T-cell (primary cell): ENCODE data around the gene CWH43. TPM values are rescaled to one million over a fixed set of nuclear protein-coding genes. Genes with fewer than 3 reads are reported as not detected.

ENCODE experiments used
- ATAC-seq, 4 experiments: fragments of 200-7000 bp in 3 of 4; fragments of 150-1000 bp in 1 of 4; cut with Tn5 transposase; replicated peaks in 1 of 4; 1 replicate in 3 of 4; 2 replicates in 1 of 4; pipeline ENCODE4 v1.10.0; 2021; ENCODE audit warnings: moderate library complexity in 3 of 4, mild to moderate bottlenecking in 2 of 4, moderate number of reproducible peaks in 1 of 4
- CTCF ChIA-PET, 2 donors: fragments of 300-600 bp; sonication (Branson Sonifier 250); formaldehyde crosslinking; loops; one replicate each; lab custom pipeline; 2022; ENCODE audit warnings: antibody characterized with exemption in 2 of 2; lab: Charles Lee
- POLR2A ChIA-PET, 2 donors: fragments of 300-600 bp; sonication (Branson Sonifier 250); formaldehyde crosslinking; loops; one replicate each; lab custom pipeline; 2022; ENCODE audit warnings: antibody characterized with exemption in 2 of 2; lab: Charles Lee
- DNase-seq, 35 experiments: peaks; one replicate each; pipeline versions ENCODE4 v3.0.0 to v3.0.0-alpha.2; 2013 to 2023
- H3K27ac ChIP-seq: one replicate; pipeline ENCODE4 v1.5.1; 2013; ENCODE audit warnings: low read length
- H3K27me3 ChIP-seq, 2 experiments: replicated peaks in 1 of 2; 1 replicate in 1 of 2; 2 replicates in 1 of 2; pipeline versions ENCODE4 v1.6.1 to v1.7.0; 2013; ENCODE audit warnings: low read length in 1 of 2, mixed read lengths in 1 of 2; ENCODE audit not compliant: control insufficient read depth in 2 of 2, insufficient read depth in 2 of 2; ENCODE audit errors: extremely low read depth in 1 of 2
- H3K36me3 ChIP-seq, 2 donors: 1 replicate in 1 of 2; 2 replicates in 1 of 2; pipeline versions ENCODE4 v1.6.1 to v1.7.0; 2013; ENCODE audit warnings: low read length in 1 of 2; ENCODE audit not compliant: control insufficient read depth in 2 of 2, insufficient read depth in 1 of 2; ENCODE audit errors: extremely low read depth in 1 of 2
- H3K4me1 ChIP-seq, 2 experiments: 1 replicate in 1 of 2; 2 replicates in 1 of 2; pipeline versions ENCODE4 v1.6.1 to v1.7.0; 2013; ENCODE audit warnings: low read length in 2 of 2, mixed read lengths in 1 of 2; ENCODE audit not compliant: insufficient read depth in 2 of 2, control insufficient read depth in 1 of 2; ENCODE audit errors: extremely low read depth in 1 of 2
- H3K4me3 ChIP-seq, 2 donors: 1 replicate in 1 of 2; 2 replicates in 1 of 2; pipeline versions ENCODE4 v1.5.1 to v1.7.0; 2013; ENCODE audit warnings: mild to moderate bottlenecking in 2 of 2, low read length in 1 of 2, moderate library complexity in 1 of 2; ENCODE audit not compliant: control insufficient read depth in 1 of 2; ENCODE audit errors: extremely low read depth in 1 of 2
- H3K9me3 ChIP-seq: 2 replicates; pipeline ENCODE4 v1.7.0; 2013
- H3K27ac Mint-ChIP-seq, 2 donors: one replicate each; pipeline ENCODE4 v1.8.0; 2020 to 2021; ENCODE audit warnings: mild to moderate bottlenecking in 2 of 2, mixed read lengths in 2 of 2
- H3K27me3 Mint-ChIP-seq, 2 donors: one replicate each; pipeline ENCODE4 v1.8.0; 2021 to 2022; ENCODE audit warnings: mixed read lengths in 2 of 2
- H3K36me3 Mint-ChIP-seq: one replicate; pipeline ENCODE4 v1.8.0; 2021; ENCODE audit warnings: mixed read lengths
- H3K4me1 Mint-ChIP-seq, 3 donors: one replicate each; pipeline ENCODE4 v1.8.0; 2020 to 2022; ENCODE audit warnings: mixed read lengths in 3 of 3, mild to moderate bottlenecking in 1 of 3
- H3K4me3 Mint-ChIP-seq, 3 donors: one replicate each; pipeline ENCODE4 v1.8.0; 2020 to 2022; ENCODE audit warnings: mild to moderate bottlenecking in 3 of 3, mixed read lengths in 3 of 3, moderate library complexity in 3 of 3
- H3K9me3 Mint-ChIP-seq, 3 donors: one replicate each; pipeline ENCODE4 v1.8.0; 2020 to 2022; ENCODE audit warnings: mixed read lengths in 3 of 3
- WGBS: methylation state at CpG from one replicate; pipeline ENCODE4 v1.1.5; 2013; ENCODE audit warnings: missing lambda C conversion rate; ENCODE audit not compliant: insufficient coverage; 5-methylcytosine and 5-hydroxymethylcytosine counted together
- total RNA-seq, 35 experiments: library from RNA in 6 of 35; stranded (reverse) in 6 of 35; fragments of 120-200 nt in 1 of 35; gene quantifications; one replicate each; pipeline versions ENCODE4 v1.2.1 to v1.2.4 and lab custom pipeline; 2013 to 2026

The CWH43 gene
- total RNA-seq (not detected), total RNA-seq (lab: John Stamatoyannopoulos, UW) (0 to 0.06 (median 0) reads per million in 29 experiments)
- not detected for total RNA-seq (2013)

DNA sequence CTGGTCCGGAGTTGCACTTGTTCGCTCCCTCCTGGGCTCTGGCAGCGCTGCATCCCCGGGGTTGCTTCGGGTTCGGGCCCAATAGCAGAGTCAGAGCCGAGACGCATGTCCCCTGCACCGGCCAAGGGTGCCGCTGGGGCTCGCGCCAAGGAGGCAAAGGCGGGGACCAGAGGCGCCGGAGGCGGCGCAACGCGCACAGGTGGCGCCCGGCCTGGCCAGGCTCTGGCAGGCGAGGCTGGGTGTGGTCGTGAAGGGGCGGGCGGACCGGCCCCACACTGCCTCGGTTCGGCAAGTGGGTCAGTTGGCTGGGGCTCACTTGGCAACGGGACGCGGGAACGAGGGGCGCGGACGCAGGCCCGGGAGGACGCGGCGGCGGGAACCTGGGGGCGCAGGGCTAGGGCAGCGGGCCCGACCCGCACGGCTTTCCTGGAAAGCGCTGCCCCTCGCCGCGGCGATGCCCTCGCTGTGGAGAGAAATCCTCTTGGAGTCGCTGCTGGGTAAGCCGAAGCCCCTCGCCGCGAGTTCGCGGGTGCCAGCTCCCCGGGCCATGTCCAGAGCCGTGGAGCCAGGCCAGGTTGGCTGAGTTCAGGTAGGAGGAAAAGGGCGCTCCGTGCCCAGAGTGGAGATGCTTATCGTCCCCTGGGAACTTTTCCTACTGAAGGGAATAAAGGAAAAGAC, at the start of gene CWH43:
CWH43 (plus strand) TSS at position 300 of the 678 bp plus-strand sequence; CDS start at position 455, 155 bp downstream.
- Histone ChIP-seq H3K4me3 (no peak within 1 kb of the TSS), H3K36me3 (no peaks in the 10 kb centered on the region), H3K27ac (no peak within 1 kb of the TSS), H3K4me1 (no peaks in the 10 kb centered on the region), H3K27me3 (peaks cover 0 to 17% of the 10 kb centered on the region in 2 experiments), H3K9me3 (no peaks in the 10 kb centered on the region)
- Mint-ChIP-seq H3K9me3 (peaks cover 0 to 6% (median 0%) of the 10 kb centered on the region in 3 donors), H3K27me3 (peaks cover 42 to 74% of the 10 kb centered on the region in 2 donors), H3K4me3 (no peak within 1 kb of the TSS), H3K27ac (no peak within 1 kb of the TSS), H3K36me3 (no peaks in the 10 kb centered on the region), H3K4me1 (peaks cover 0 to 6% (median 0%) of the 10 kb centered on the region in 3 donors)
- ChIA-PET POLR2A (no interaction called here), CTCF (no interaction called here)
- WGBS, result 11% methylated on average over 55 of the region's 63 CpGs
- ATAC-seq (no peak), DNase-seq (no peak)

GRCh38 chr4:48937033-48937432, 49.0 kb upstream of the CWH43 start:
- Histone ChIP-seq H3K9me3 (no peaks in the 10 kb centered on the region), H3K4me3 (no peak overlapping the region), H3K4me1 (no peaks in the 10 kb centered on the region), H3K27ac (no peak overlapping the region), H3K36me3 (no peaks in the 10 kb centered on the region), H3K27me3 (no peaks in the 10 kb centered on the region)
- Mint-ChIP-seq H3K27me3 (no peaks in the 10 kb centered on the region), H3K4me1 (peaks cover 0 to 7% (median 0%) of the 10 kb centered on the region in 3 donors), H3K9me3 (peaks cover 0 to 8% (median 4%) of the 10 kb centered on the region in 3 donors), H3K36me3 (no peaks in the 10 kb centered on the region), H3K27ac (no peak overlapping the region), H3K4me3 (no peak overlapping the region)
- DNase-seq (no peak), ATAC-seq (no peak)
- WGBS, result no CpG with 5 or more reads among the region's 2 CpGs
- POLR2A ChIA-PET, result no interaction called here
- CTCF ChIA-PET, result interaction anchor here in 1 of 2 donors (0.7 kb wide), 1 partner anchor 21 kb away, joined by 3 read pairs; no protein-coding TSS in a partner anchor

DNA sequence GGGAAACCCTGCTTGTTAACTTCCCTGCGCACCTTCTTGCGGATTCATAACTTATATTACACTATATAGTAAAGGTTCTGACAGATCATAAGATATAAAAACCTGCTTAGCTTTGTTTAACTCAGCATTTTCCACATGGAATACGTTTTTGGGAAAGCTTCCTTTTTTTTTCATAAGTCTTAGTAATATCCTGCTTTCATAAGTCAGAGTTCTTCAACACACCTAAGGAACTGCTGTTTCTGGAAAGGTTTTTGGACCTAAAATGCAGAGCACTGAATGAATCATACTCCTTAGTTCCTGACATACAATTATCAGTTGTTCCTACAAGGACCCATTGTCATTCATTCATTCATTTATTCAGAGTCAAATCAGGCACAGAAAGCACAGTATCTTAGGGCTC, 47.2 kb upstream of the CWH43 start:
- H3K4me1 ChIP-seq, result peaks cover 0 to 4% of the 10 kb centered on the region in 2 experiments
- H3K27me3 ChIP-seq, result no peaks in the 10 kb centered on the region
- ATAC-seq (no peak), DNase-seq (no peak)
- H3K4me3 Mint-ChIP-seq, result no peak overlapping the region
- no peak overlapping the region for H3K4me3 ChIP-seq
- no peak overlapping the region for H3K27ac ChIP-seq
- H3K36me3 Mint-ChIP-seq, result no peaks in the 10 kb centered on the region
- ChIA-PET CTCF (interaction anchor here in 1 of 2 donors (0.6 kb wide), 1 partner anchor 39 kb away, joined by 3 read pairs; no protein-coding TSS in a partner anchor), POLR2A (no interaction called here)
- no peak overlapping the region for H3K27ac Mint-ChIP-seq
- no peaks in the 10 kb centered on the region for H3K27me3 Mint-ChIP-seq
- H3K4me1 Mint-ChIP-seq, result peaks cover 4 to 17% (median 5%) of the 10 kb centered on the region in 3 donors
- H3K9me3 ChIP-seq, result no peaks in the 10 kb centered on the region
- WGBS, result no CpG with 5 or more reads among the region's 3 CpGs
- H3K36me3 ChIP-seq, result no peaks in the 10 kb centered on the region
- peaks cover 0 to 8% (median 4%) of the 10 kb centered on the region in 3 donors for H3K9me3 Mint-ChIP-seq

GRCh38 chr4:48939785-48940184, 46.3 kb upstream of the CWH43 start:
- Mint-ChIP-seq H3K36me3 (no peaks in the 10 kb centered on the region), H3K9me3 (peaks cover 0 to 8% (median 4%) of the 10 kb centered on the region in 3 donors), H3K27me3 (peaks cover 0 to 3% of the 10 kb centered on the region in 2 donors), H3K4me3 (no peak overlapping the region), H3K4me1 (peaks cover 12 to 25% (median 14%) of the 10 kb centered on the region in 3 donors), H3K27ac (no peak overlapping the region)
- POLR2A ChIA-PET, result no interaction called here
- H3K4me1 ChIP-seq, result peaks cover 8 to 9% of the 10 kb centered on the region in 2 experiments
- no peaks in the 10 kb centered on the region for H3K36me3 ChIP-seq
- CTCF ChIA-PET, result no interaction called here
- ATAC-seq (no peak), DNase-seq (no peak)
- no peak overlapping the region for H3K4me3 ChIP-seq
- peaks cover 0 to 4% of the 10 kb centered on the region in 2 experiments for H3K27me3 ChIP-seq
- no peak overlapping the region for H3K27ac ChIP-seq
- no peaks in the 10 kb centered on the region for H3K9me3 ChIP-seq

DNA sequence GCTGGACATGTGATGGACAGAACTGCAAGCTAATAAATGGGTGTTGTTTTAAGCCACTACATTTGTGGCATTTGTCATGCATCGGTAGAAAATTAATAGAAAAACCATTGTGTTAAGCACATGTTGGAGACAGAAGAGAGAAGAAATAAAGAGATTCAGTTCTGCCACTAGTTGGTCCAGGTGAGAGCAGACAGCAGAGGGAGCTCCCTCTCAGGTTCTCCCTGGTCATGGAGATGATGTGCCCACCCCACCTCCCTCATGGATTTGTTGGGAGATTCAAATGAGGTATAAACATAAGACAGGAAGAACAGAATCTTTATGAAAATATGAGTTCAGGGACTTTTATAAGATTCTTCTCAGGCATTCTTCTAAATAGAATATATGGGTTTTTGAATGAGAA, 42.7 kb upstream of the CWH43 start:
- H3K27me3 Mint-ChIP-seq, result peaks cover 0 to 3% of the 10 kb centered on the region in 2 donors
- H3K36me3 Mint-ChIP-seq, result no peaks in the 10 kb centered on the region
- Histone ChIP-seq H3K27me3 (peaks cover 0 to 4% of the 10 kb centered on the region in 2 experiments), H3K27ac (no peak overlapping the region), H3K4me3 (no peak overlapping the region), H3K36me3 (no peaks in the 10 kb centered on the region), H3K9me3 (no peaks in the 10 kb centered on the region), H3K4me1 (peaks cover 12 to 17% of the 10 kb centered on the region in 2 experiments)
- WGBS, result 83% methylated on average over 1 of the region's 1 CpG
- ChIA-PET POLR2A (interaction anchor here in 1 of 2 donors (0.6 kb wide), 1 partner anchor 108 kb away, joined by 3 read pairs; no protein-coding TSS in a partner anchor), CTCF (interaction anchor here in 1 of 2 donors (1.4 kb wide), 1 partner anchor 19 kb away, joined by 5 read pairs; no protein-coding TSS in a partner anchor)
- peak in 1 of 35 experiments; percentile 8 for DNase-seq
- peak overlapping the region in 1 of 3 donors; percentile 20 for H3K4me3 Mint-ChIP-seq
- H3K4me1 Mint-ChIP-seq, result peaks cover 18 to 29% (median 23%) of the 10 kb centered on the region in 3 donors
- no peak overlapping the region for H3K27ac Mint-ChIP-seq
- ATAC-seq, result no peak
- H3K9me3 Mint-ChIP-seq, result peaks cover 0 to 3% (median 0%) of the 10 kb centered on the region in 3 donors

DNA sequence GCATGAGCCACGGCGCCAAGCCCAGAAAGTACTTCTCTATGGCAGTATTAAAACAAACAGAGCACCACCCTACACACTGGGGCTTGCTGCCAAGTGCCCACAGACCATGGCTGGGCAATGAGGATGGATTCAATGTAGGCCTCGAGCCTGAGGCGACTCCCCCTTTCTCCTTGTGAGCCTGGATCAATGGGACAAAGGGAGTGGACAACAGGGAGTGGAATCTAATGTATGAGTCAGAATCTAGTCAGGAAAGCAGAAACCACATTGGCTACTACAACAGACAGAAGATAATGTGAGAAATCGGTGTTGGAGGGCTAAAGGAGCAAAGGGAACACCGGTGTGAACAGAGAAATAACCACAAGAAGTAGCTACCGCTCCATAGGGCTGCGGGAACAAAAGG, 41.8 kb upstream of the CWH43 start:
- POLR2A ChIA-PET, result no interaction called here
- H3K9me3 Mint-ChIP-seq, result no peaks in the 10 kb centered on the region
- DNase-seq, result no peak
- peaks cover 0 to 3% of the 10 kb centered on the region in 2 donors for H3K27me3 Mint-ChIP-seq
- peaks cover 23 to 31% (median 27%) of the 10 kb centered on the region in 3 donors for H3K4me1 Mint-ChIP-seq
- H3K27ac Mint-ChIP-seq, result peak overlapping the region; percentile 1
- Histone ChIP-seq H3K27ac (no peak overlapping the region), H3K4me1 (peaks cover 12 to 17% of the 10 kb centered on the region in 2 experiments), H3K36me3 (no peaks in the 10 kb centered on the region), H3K4me3 (no peak overlapping the region), H3K27me3 (peaks cover 0 to 4% of the 10 kb centered on the region in 2 experiments), H3K9me3 (no peaks in the 10 kb centered on the region)
- H3K36me3 Mint-ChIP-seq, result no peaks in the 10 kb centered on the region
- CTCF ChIA-PET, result interaction anchor here (0.5 to 1.4 kb wide), 8 partner anchors 18 to 403 kb away, joined by 3 to 12 read pairs (median 4); partner anchors contain the start of gene OCIAD2 (in 1 of the 2)
- peak overlapping the region in 1 of 3 donors; percentile 62 for H3K4me3 Mint-ChIP-seq
- ATAC-seq, result no peak
- 26% methylated on average over 3 of the region's 8 CpGs for WGBS
